HFF-Myc (cell line): ENCODE results near the gene MSMP.

Experiments
- DNase-seq: peaks from one replicate; pipeline ENCODE4 v3.0.0-alpha.2; 2011; ENCODE audit warnings: low read depth; ENCODE audit errors: extremely low read depth
- H3K4me3 ChIP-seq: replicated peaks from 2 replicates; pipeline ENCODE4 v1.5.1; 2011; ENCODE audit warnings: low read depth, mild to moderate bottlenecking, control low read depth, low read length
- CTCF ChIP-seq: IDR thresholded peaks from 2 replicates; pipeline ENCODE4 v1.5.1; 2012; ENCODE audit warnings: mild to moderate bottlenecking, low read depth, low read length, control low read depth; ENCODE audit errors: missing control alignments

MSMP gene

GRCh38 chr9:35716230-35716629, 37.8 kb downstream of the MSMP start:
- no peak overlapping the region for H3K4me3 ChIP-seq
- no peak for TF ChIP-seq CTCF
- DNase-seq = no peak

- no peak for TF ChIP-seq CTCF
- no peak overlapping the region for H3K4me3 ChIP-seq
- DNase-seq = no peak
Observed at GRCh38 chr9:35714579-35715252, 39.4 kb downstream of the MSMP start.

GRCh38 chr9:35714123-35714522, 40.0 kb downstream of the MSMP start:
- H3K4me3 ChIP-seq = no peak overlapping the region
- no peak for TF ChIP-seq CTCF
- no peak for DNase-seq

- no peak overlapping the region for H3K4me3 ChIP-seq
- TF ChIP-seq CTCF = no peak
- no peak for DNase-seq
Observed at GRCh38 chr9:35713578-35713977, 40.5 kb downstream of the MSMP start.

GRCh38 chr9:35712762-35713400, 41.2 kb downstream of the MSMP start:
- H3K4me3 ChIP-seq = no peak overlapping the region
- no peak for DNase-seq

More at GRCh38 chr9:35712762-35713400, 41.2 kb downstream of the MSMP start:
- TF ChIP-seq CTCF = no peak
